Measurements from ENCODE around the gene AIM2. TPM values are rescaled to one million over a fixed set of nuclear protein-coding genes. Genes with fewer than 3 reads are reported as not detected.

Gene AIM2
- polyA plus RNA-seq, 3 donors = 6.1 to 9.8 (median 9.0) TPM

DNA sequence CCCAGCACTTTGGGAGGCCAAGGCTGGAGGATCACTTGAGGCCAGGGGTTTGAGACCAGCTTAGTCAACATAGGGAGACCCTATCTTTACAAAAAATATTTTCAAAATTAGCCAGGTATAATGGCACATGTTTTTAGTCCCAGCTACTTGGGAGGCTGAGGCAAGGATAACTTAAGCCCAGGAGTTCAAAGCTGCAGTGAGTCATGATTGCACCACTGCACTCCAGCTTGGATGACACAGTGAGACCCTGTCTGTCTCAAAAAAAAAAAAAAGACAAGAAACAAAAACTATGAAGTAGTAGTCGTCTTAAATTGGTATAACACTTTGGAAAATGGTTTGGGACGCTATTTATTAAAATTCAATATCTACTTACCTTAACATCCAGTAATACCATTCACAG is 7.7 kb downstream of the AIM2 start:
- Histone ChIP-seq H3K9ac (ENCODE audit: insufficient read depth, low read length, poor library complexity, severe bottlenecking) (peak overlapping the region; percentile 42), H4K20me1 (ENCODE audit: insufficient read depth, low read length) (no peaks in the 10 kb centered on the region), H3K27me3 (ENCODE audit: control insufficient read depth in 2 of 2, insufficient read depth in 2 of 2, low read length in 2 of 2) (no peaks in the 10 kb centered on the region), H3K27ac (ENCODE audit: low read depth in 1 of 2, low read length in 2 of 2) (peak overlapping the region; percentile 76 to 90), H3K4me1 (ENCODE audit: control insufficient read depth in 1 of 2, insufficient read depth in 2 of 2, low read length in 2 of 2) (peaks cover 43 to 55% of the 10 kb centered on the region in 2 donors), H2AFZ (ENCODE audit: insufficient read depth, low read depth, low read length, poor library complexity, severe bottlenecking) (no peak overlapping the region), H3K9me3 (replicated peaks in 1 of 2; ENCODE audit: control insufficient read depth in 1 of 2, insufficient read depth in 1 of 2, low read length in 2 of 2) (no peaks in the 10 kb centered on the region), H3K36me3 (replicated peaks in 1 of 2; ENCODE audit: control insufficient read depth in 1 of 2, insufficient read depth in 2 of 2, low read length in 2 of 2) (peaks cover 0 to 24% of the 10 kb centered on the region in 2 donors), H3K4me3 (replicated peaks in 1 of 3; ENCODE audit: low read depth in 2 of 3, low read length in 3 of 3) (peak overlapping the region in 1 of 3 experiments; percentile 57), H3K4me2 (replicated peaks; ENCODE audit: extremely low read depth, low read length, poor library complexity, severe bottlenecking) (peak overlapping the region; percentile 63), H3K79me2 (ENCODE audit: insufficient read depth, low read length) (peaks cover 3% of the 10 kb centered on the region)
- WGBS (ENCODE audit: insufficient coverage) = no CpG with 5 or more reads among the region's 2 CpGs
- H3K4me1 Mint-ChIP-seq = peaks cover 54% of the 10 kb centered on the region
- H3K4me3 Mint-ChIP-seq = no peak overlapping the region
- peak overlapping the region; percentile 89 to 98 (median 97) for H3K27ac Mint-ChIP-seq
- intact Hi-C loops (cut with micrococcal nuclease) = loop anchor here (10.0 kb wide), 3 partner anchors 234 to 784 kb away; partner anchors contain the start of genes CD1C (in 1 of the 2) and MNDA (in 1 of the 2)
- TF ChIP-seq CTCF (IDR thresholded peaks at IDR 0.05) = no peak
- no peaks in the 10 kb centered on the region for H3K27me3 Mint-ChIP-seq (ENCODE audit: low read depth in 3 of 3)
- H3K36me3 Mint-ChIP-seq = peaks cover 22 to 38% of the 10 kb centered on the region in 2 donors
- H3K9me3 Mint-ChIP-seq = peaks cover 0 to 3% (median 0%) of the 10 kb centered on the region in 7 donors
- peak; percentile 71 to 91 (median 84) for DNase-seq

GRCh38 chr1:159067699-159068621 is 8.6 kb downstream of the AIM2 start:
- peaks cover 3% of the 10 kb centered on the region for H3K79me2 ChIP-seq (ENCODE audit: insufficient read depth, low read length)
- H3K36me3 ChIP-seq (replicated peaks in 1 of 2; ENCODE audit: control insufficient read depth in 1 of 2, insufficient read depth in 2 of 2, low read length in 2 of 2) = peaks cover 0 to 27% of the 10 kb centered on the region in 2 donors
- Mint-ChIP-seq H3K4me1 (peaks cover 54% of the 10 kb centered on the region), H3K4me3 (peak overlapping the region; percentile 47 to 61), H3K36me3 (peaks cover 26 to 41% of the 10 kb centered on the region in 2 donors), H3K27me3 (ENCODE audit: low read depth in 3 of 3) (no peaks in the 10 kb centered on the region), H3K27ac (peak overlapping the region; percentile 89 to 98 (median 97)), H3K9me3 (peaks cover 0 to 3% (median 0%) of the 10 kb centered on the region in 7 donors)
- 0% methylated on average over 1 of the region's 6 CpGs for WGBS (ENCODE audit: insufficient coverage)
- no peak overlapping the region for H2AFZ ChIP-seq (ENCODE audit: insufficient read depth, low read depth, low read length, poor library complexity, severe bottlenecking)
- peak overlapping the region; percentile 63 for H3K4me2 ChIP-seq (replicated peaks; ENCODE audit: extremely low read depth, low read length, poor library complexity, severe bottlenecking)
- peak overlapping the region in 2 of 3 experiments; percentile 6 to 57 for H3K4me3 ChIP-seq (replicated peaks in 1 of 3; ENCODE audit: low read depth in 2 of 3, low read length in 3 of 3)
- intact Hi-C loops (cut with micrococcal nuclease) = loop anchor here (10.0 kb wide), 3 partner anchors 233 to 783 kb away; partner anchors contain the start of genes CD1C (in 1 of the 2) and MNDA (in 1 of the 2)
- no peaks in the 10 kb centered on the region for H3K9me3 ChIP-seq (replicated peaks in 1 of 2; ENCODE audit: control insufficient read depth in 1 of 2, insufficient read depth in 1 of 2, low read length in 2 of 2)
- no peaks in the 10 kb centered on the region for H3K27me3 ChIP-seq (ENCODE audit: control insufficient read depth in 2 of 2, insufficient read depth in 2 of 2, low read length in 2 of 2)
- no peaks in the 10 kb centered on the region for H4K20me1 ChIP-seq (ENCODE audit: insufficient read depth, low read length)
- TF ChIP-seq CTCF (IDR thresholded peaks at IDR 0.05) = no peak
- H3K27ac ChIP-seq (ENCODE audit: low read depth in 1 of 2, low read length in 2 of 2) = peak overlapping the region; percentile 76 to 90
- peaks cover 43 to 55% of the 10 kb centered on the region in 2 donors for H3K4me1 ChIP-seq (ENCODE audit: control insufficient read depth in 1 of 2, insufficient read depth in 2 of 2, low read length in 2 of 2)
- peak; percentile 76 to 90 (median 80) for DNase-seq
- H3K9ac ChIP-seq (ENCODE audit: insufficient read depth, low read length, poor library complexity, severe bottlenecking) = peak overlapping the region; percentile 42

Data from CD14-positive monocyte (primary cell).